ENCODE measurements around the gene SMOC2. TPM values are rescaled to one million over a fixed set of nuclear protein-coding genes. Genes with fewer than 3 reads are reported as not detected.

The SMOC2 gene
- total RNA-seq, 1 donor, result 0.36 TPM

GRCh38 chr6:168496139-168496996 lies 55.4 kb downstream of the SMOC2 start:
- no peaks in the 10 kb centered on the region for H3K27me3 ChIP-seq (ENCODE audit: insufficient read depth, low read length)
- H3K4me2 ChIP-seq (ENCODE audit: insufficient read depth, low read length), result no peak overlapping the region
- no peak for TF ChIP-seq CTCF (IDR thresholded peaks at IDR 0.05; ENCODE audit: extremely low read depth, low read depth, low read length)
- H3K4me1 ChIP-seq (ENCODE audit: insufficient read depth, low read length), result no peaks in the 10 kb centered on the region
- DNase-seq (ENCODE audit: insufficient read length, low spot score, missing footprints), result no peak
- H3K27ac ChIP-seq (ENCODE audit: low read depth, low read length), result no peak overlapping the region
- H3K79me2 ChIP-seq (ENCODE audit: insufficient read depth, low read length), result no peaks in the 10 kb centered on the region
- H2AFZ ChIP-seq (ENCODE audit: low read length), result no peak overlapping the region
- no peak overlapping the region for H3K4me3 ChIP-seq (ENCODE audit: insufficient read depth, low read length)
- H3K9me3 ChIP-seq (ENCODE audit: low read depth, low read length), result no peaks in the 10 kb centered on the region
- no peaks in the 10 kb centered on the region for H4K20me1 ChIP-seq (ENCODE audit: insufficient read depth, low read length)
- no peaks in the 10 kb centered on the region for H3K36me3 ChIP-seq (ENCODE audit: insufficient read depth, low read length)

- no peak for DNase-seq (ENCODE audit: insufficient read length, low spot score, missing footprints)
- H3K4me2 ChIP-seq (ENCODE audit: insufficient read depth, low read length), result no peak overlapping the region
- no peaks in the 10 kb centered on the region for H3K79me2 ChIP-seq (ENCODE audit: insufficient read depth, low read length)
- no peaks in the 10 kb centered on the region for H3K9me3 ChIP-seq (ENCODE audit: low read depth, low read length)
- no peak for TF ChIP-seq CTCF (IDR thresholded peaks at IDR 0.05; ENCODE audit: extremely low read depth, low read depth, low read length)
- no peaks in the 10 kb centered on the region for H3K36me3 ChIP-seq (ENCODE audit: insufficient read depth, low read length)
- H3K27me3 ChIP-seq (ENCODE audit: insufficient read depth, low read length), result no peaks in the 10 kb centered on the region
- H3K4me3 ChIP-seq (ENCODE audit: insufficient read depth, low read length), result no peak overlapping the region
- no peak overlapping the region for H2AFZ ChIP-seq (ENCODE audit: low read length)
- no peaks in the 10 kb centered on the region for H3K4me1 ChIP-seq (ENCODE audit: insufficient read depth, low read length)
- H4K20me1 ChIP-seq (ENCODE audit: insufficient read depth, low read length), result no peaks in the 10 kb centered on the region
- H3K27ac ChIP-seq (ENCODE audit: low read depth, low read length), result no peak overlapping the region
These were observed 56.0 kb downstream of the SMOC2 start for GRCh38 chr6:168496997-168497331.

GRCh38 chr6:168497381-168497780 lies 56.4 kb downstream of the SMOC2 start:
- no peak overlapping the region for H2AFZ ChIP-seq (ENCODE audit: low read length)
- no peak for TF ChIP-seq CTCF (IDR thresholded peaks at IDR 0.05; ENCODE audit: extremely low read depth, low read depth, low read length)
- no peak for DNase-seq (ENCODE audit: insufficient read length, low spot score, missing footprints)
- H3K4me1 ChIP-seq (ENCODE audit: insufficient read depth, low read length), result no peaks in the 10 kb centered on the region
- H3K27ac ChIP-seq (ENCODE audit: low read depth, low read length), result no peak overlapping the region
- no peak overlapping the region for H3K4me3 ChIP-seq (ENCODE audit: insufficient read depth, low read length)
- H3K9me3 ChIP-seq (ENCODE audit: low read depth, low read length), result no peaks in the 10 kb centered on the region
- no peaks in the 10 kb centered on the region for H3K36me3 ChIP-seq (ENCODE audit: insufficient read depth, low read length)
- no peaks in the 10 kb centered on the region for H3K79me2 ChIP-seq (ENCODE audit: insufficient read depth, low read length)
- no peaks in the 10 kb centered on the region for H3K27me3 ChIP-seq (ENCODE audit: insufficient read depth, low read length)
- no peak overlapping the region for H3K4me2 ChIP-seq (ENCODE audit: insufficient read depth, low read length)
- H4K20me1 ChIP-seq (ENCODE audit: insufficient read depth, low read length), result no peaks in the 10 kb centered on the region

GRCh38 chr6:168498161-168498843 lies 57.3 kb downstream of the SMOC2 start:
- Histone ChIP-seq H3K9me3 (ENCODE audit: low read depth, low read length) (no peaks in the 10 kb centered on the region), H4K20me1 (ENCODE audit: insufficient read depth, low read length) (no peaks in the 10 kb centered on the region), H3K79me2 (ENCODE audit: insufficient read depth, low read length) (no peaks in the 10 kb centered on the region), H3K4me3 (ENCODE audit: insufficient read depth, low read length) (no peak overlapping the region), H2AFZ (ENCODE audit: low read length) (no peak overlapping the region), H3K4me2 (ENCODE audit: insufficient read depth, low read length) (no peak overlapping the region), H3K36me3 (ENCODE audit: insufficient read depth, low read length) (no peaks in the 10 kb centered on the region), H3K4me1 (ENCODE audit: insufficient read depth, low read length) (no peaks in the 10 kb centered on the region), H3K27ac (ENCODE audit: low read depth, low read length) (no peak overlapping the region), H3K27me3 (ENCODE audit: insufficient read depth, low read length) (no peaks in the 10 kb centered on the region)
- DNase-seq (ENCODE audit: insufficient read length, low spot score, missing footprints), result no peak
- no peak for TF ChIP-seq CTCF (IDR thresholded peaks at IDR 0.05; ENCODE audit: extremely low read depth, low read depth, low read length)
